HepG2 (cell line): ENCODE data around the gene PIK3R1. TPM values are rescaled to one million over a fixed set of nuclear protein-coding genes. Genes with fewer than 3 reads are reported as not detected.

Experiments
- AGO2 ChIP-seq: fragments of 200-400 bp; formaldehyde crosslinking; optimal IDR thresholded peaks from 2 replicates; pipeline ENCODE3; 2017; ENCODE audit warnings: mild to moderate bottlenecking, low read depth, low read length, moderate library complexity
- ARNT2 ChIP-seq: sonication (generic); formaldehyde crosslinking; IDR thresholded peaks from 2 replicates; pipeline ENCODE4 v1.8.0; 2022; ENCODE audit warnings: mild to moderate bottlenecking, low read depth, missing genetic modification reagents, moderate library complexity
- ETV5 ChIP-seq: IDR thresholded peaks from 2 replicates; pipeline ENCODE4 v1.6.1; 2018; ENCODE audit warnings: missing biosample characterization, missing genetic modification reagents, inconsistent platforms, borderline replicate concordance
- FOXM1 ChIP-seq: sonication (generic); formaldehyde crosslinking; IDR thresholded peaks from 2 replicates; pipeline ENCODE4 v1.5.0; 2020; ENCODE audit warnings: missing genetic modification reagents
- HMG20B ChIP-seq: conservative IDR thresholded peaks from 2 replicates; pipeline ENCODE4 v1.6.1; 2016; ENCODE audit warnings: missing genetic modification reagents, missing compliant biosample characterization
- HOXA9 ChIP-seq: sonication (generic); formaldehyde crosslinking; IDR thresholded peaks from 2 replicates; pipeline ENCODE4 v1.8.1; 2022; ENCODE audit warnings: missing genetic modification reagents, mild to moderate bottlenecking, moderate library complexity, borderline replicate concordance
- KDM2A ChIP-seq: sonication (generic); formaldehyde crosslinking; IDR thresholded peaks from 2 replicates; pipeline ENCODE4 v1.4.0; 2020; ENCODE audit warnings: low read depth, missing genetic modification reagents, borderline replicate concordance
- KLF13 ChIP-seq: sonication (generic); formaldehyde crosslinking; IDR thresholded peaks from 2 replicates; pipeline ENCODE4 v1.4.0; 2020; ENCODE audit warnings: mild to moderate bottlenecking, missing genetic modification reagents
- MEF2D ChIP-seq: sonication (generic); formaldehyde crosslinking; IDR thresholded peaks from 2 replicates; pipeline ENCODE4 v1.5.1; 2020; ENCODE audit warnings: mild to moderate bottlenecking, missing genetic modification reagents
- PHF8 ChIP-seq: sonication (generic); formaldehyde crosslinking; IDR thresholded peaks from 2 replicates; pipeline ENCODE4 v1.5.0; 2020; ENCODE audit warnings: missing genetic modification reagents
- SAFB2 ChIP-seq: sonication (generic); formaldehyde crosslinking; IDR thresholded peaks from 2 replicates; pipeline ENCODE4 v1.5.1; 2020; ENCODE audit warnings: missing genetic modification reagents, low read depth, mild to moderate bottlenecking, borderline replicate concordance
- SP140L ChIP-seq: sonication (generic); formaldehyde crosslinking; IDR thresholded peaks from 2 replicates; pipeline ENCODE4 v1.4.0; 2020; ENCODE audit warnings: missing genetic modification reagents, borderline replicate concordance
- TEAD2 ChIP-seq: sonication (generic); formaldehyde crosslinking; IDR thresholded peaks from 2 replicates; pipeline ENCODE4 v1.9.0; 2021; ENCODE audit warnings: missing genetic modification reagents
- XRCC5 ChIP-seq: fragments of 200-400 bp; formaldehyde crosslinking; optimal IDR thresholded peaks from 2 replicates; pipeline ENCODE3; 2017; ENCODE audit warnings: mild to moderate bottlenecking, low read length
- ZBTB7B ChIP-seq: sonication (generic); formaldehyde crosslinking; IDR thresholded peaks from 2 replicates; pipeline ENCODE4 v1.4.0; 2020; ENCODE audit warnings: missing genetic modification reagents
- ZNF253 ChIP-seq: sonication (generic); formaldehyde crosslinking; IDR thresholded peaks from 2 replicates; pipeline ENCODE4 v1.8.0; 2022; ENCODE audit warnings: mild to moderate bottlenecking, missing genetic modification reagents, borderline replicate concordance
- ZNF501 ChIP-seq: sonication (generic); formaldehyde crosslinking; IDR thresholded peaks from 2 replicates; pipeline ENCODE4 v1.5.1; 2020; ENCODE audit warnings: mild to moderate bottlenecking, moderate library complexity, missing genetic modification reagents
- ZNF674 ChIP-seq: sonication (generic); formaldehyde crosslinking; IDR thresholded peaks from 2 replicates; pipeline ENCODE4 v1.5.0; 2020; ENCODE audit warnings: low read depth, mild to moderate bottlenecking, missing genetic modification reagents
- ZNF724P ChIP-seq: sonication (generic); formaldehyde crosslinking; IDR thresholded peaks from 2 replicates; pipeline ENCODE4 v1.8.0; 2022; ENCODE audit warnings: missing genetic modification reagents, borderline replicate concordance
- ZNF747 ChIP-seq: sonication (generic); formaldehyde crosslinking; IDR thresholded peaks from 2 replicates; pipeline ENCODE4 v1.8.1; 2023; ENCODE audit warnings: missing genetic modification reagents, mild to moderate bottlenecking, borderline replicate concordance
- ZNF768 ChIP-seq: sonication (generic); formaldehyde crosslinking; IDR thresholded peaks from 2 replicates; pipeline ENCODE4 v1.4.0; 2020; ENCODE audit warnings: missing genetic modification reagents
- ZSCAN21 ChIP-seq: sonication (generic); formaldehyde crosslinking; IDR thresholded peaks from 2 replicates; pipeline ENCODE4 v1.8.0; 2022; ENCODE audit warnings: mild to moderate bottlenecking, missing genetic modification reagents, moderate library complexity, borderline replicate concordance
- polyA plus RNA-seq, 8 experiments: library from polyadenylated mRNA; depleted of rRNA in 3 of 8; stranded (reverse) in 7 of 8; unstranded in 1 of 8; fragments of >200 nt; fragmentation: Illumina TruSeq in 4 of 8; extraction: Trizol in 4 of 8; gene quantifications; 2 replicates each; pipeline versions ENCODE4 v1.2.1 to v1.2.3, GENCODE V29; 2011 to 2016; ENCODE audit warnings: low read depth in 4 of 8, missing spikeins in 1 of 8, mixed read lengths in 1 of 8; ENCODE audit not compliant: insufficient read depth in 1 of 8
- total RNA-seq, 5 experiments: library from RNA; depleted of rRNA; stranded (reverse); fragments of >200 nt; fragmentation: Illumina TruSeq; extraction: Trizol; gene quantifications; 2 replicates each; pipeline ENCODE4 v1.2.3, GENCODE V29; 2016; ENCODE audit warnings: low read depth in 1 of 5
- TF ChIP-seq, protein P1 (sequence below): sonication (generic); formaldehyde crosslinking; IDR thresholded peaks from 2 replicates; pipeline ENCODE4 v1.4.0; 2020; ENCODE audit warnings: missing genetic modification reagents
- TF ChIP-seq, protein P2 (sequence below): sonication (generic); formaldehyde crosslinking; IDR thresholded peaks from 2 replicates; pipeline ENCODE4 v1.4.0; 2020; ENCODE audit warnings: missing genetic modification reagents, low read depth, mild to moderate bottlenecking, borderline replicate concordance

Gene PIK3R1
- total and polyA plus RNA-seq, 2 of the 13 experiments (the other 11 are each of a cell fraction or from before 2014, with no cell fraction given): 8.4 to 21.3 TPM

DNA sequence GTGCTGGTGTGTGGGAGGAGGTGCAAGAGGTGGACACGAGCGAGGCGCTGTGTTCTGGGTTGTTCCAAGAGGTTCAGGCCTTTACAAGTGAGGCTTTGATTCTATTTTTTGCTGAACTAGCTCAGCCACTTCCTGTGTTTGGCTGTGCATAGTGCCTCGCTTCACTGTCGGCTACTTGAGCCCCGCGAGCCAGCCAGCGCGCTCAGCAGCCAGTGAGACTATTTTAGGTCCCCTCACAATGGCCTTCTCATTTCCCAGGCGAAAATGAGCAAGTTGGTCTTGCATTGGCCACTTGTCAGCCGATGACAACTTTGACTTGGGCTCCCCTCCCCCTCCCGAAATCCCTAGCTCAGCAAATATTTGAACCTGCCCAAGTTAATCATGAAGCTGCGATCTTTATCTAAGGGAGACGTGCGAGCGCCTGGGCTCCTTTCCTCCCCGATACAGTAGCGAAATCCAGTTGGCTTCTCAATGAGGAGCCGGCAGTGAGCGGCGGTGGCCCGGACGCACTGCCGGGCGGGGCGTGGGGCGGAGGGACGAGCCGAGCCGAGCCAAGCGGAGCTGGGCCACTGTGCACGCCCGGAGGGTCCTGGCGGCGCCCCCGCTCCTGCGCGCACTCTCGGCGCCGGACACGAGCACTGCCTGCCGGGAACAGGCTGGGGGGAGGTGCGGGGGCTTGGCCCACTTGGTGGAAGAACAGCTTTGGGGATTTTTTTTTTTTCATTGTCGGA is 72.6 kb downstream of the PIK3R1 start (continued):
- peak; percentile 92 for TF ChIP-seq AGO2
- TF ChIP-seq ZNF724P (CRISPR knock-in tag): peak; percentile 60; the same call in 1 of the 2 replicates
- peak; percentile 29; the same call in 1 of the 2 replicates for TF ChIP-seq HMG20B (CRISPR knock-in tag)
- no peak for TF ChIP-seq KLF13 (CRISPR knock-in tag)
- TF ChIP-seq ZSCAN21 (CRISPR knock-in tag): peak; percentile 58; the same call in 1 of the 2 replicates
- TF ChIP-seq ZBTB7B: peak; percentile 46; the same call in 1 of the 2 replicates
- TF ChIP-seq FOXM1 (CRISPR knock-in tag): no peak
- no peak for TF ChIP-seq ZNF253 (CRISPR knock-in tag)
- TF ChIP-seq, protein P1, sequence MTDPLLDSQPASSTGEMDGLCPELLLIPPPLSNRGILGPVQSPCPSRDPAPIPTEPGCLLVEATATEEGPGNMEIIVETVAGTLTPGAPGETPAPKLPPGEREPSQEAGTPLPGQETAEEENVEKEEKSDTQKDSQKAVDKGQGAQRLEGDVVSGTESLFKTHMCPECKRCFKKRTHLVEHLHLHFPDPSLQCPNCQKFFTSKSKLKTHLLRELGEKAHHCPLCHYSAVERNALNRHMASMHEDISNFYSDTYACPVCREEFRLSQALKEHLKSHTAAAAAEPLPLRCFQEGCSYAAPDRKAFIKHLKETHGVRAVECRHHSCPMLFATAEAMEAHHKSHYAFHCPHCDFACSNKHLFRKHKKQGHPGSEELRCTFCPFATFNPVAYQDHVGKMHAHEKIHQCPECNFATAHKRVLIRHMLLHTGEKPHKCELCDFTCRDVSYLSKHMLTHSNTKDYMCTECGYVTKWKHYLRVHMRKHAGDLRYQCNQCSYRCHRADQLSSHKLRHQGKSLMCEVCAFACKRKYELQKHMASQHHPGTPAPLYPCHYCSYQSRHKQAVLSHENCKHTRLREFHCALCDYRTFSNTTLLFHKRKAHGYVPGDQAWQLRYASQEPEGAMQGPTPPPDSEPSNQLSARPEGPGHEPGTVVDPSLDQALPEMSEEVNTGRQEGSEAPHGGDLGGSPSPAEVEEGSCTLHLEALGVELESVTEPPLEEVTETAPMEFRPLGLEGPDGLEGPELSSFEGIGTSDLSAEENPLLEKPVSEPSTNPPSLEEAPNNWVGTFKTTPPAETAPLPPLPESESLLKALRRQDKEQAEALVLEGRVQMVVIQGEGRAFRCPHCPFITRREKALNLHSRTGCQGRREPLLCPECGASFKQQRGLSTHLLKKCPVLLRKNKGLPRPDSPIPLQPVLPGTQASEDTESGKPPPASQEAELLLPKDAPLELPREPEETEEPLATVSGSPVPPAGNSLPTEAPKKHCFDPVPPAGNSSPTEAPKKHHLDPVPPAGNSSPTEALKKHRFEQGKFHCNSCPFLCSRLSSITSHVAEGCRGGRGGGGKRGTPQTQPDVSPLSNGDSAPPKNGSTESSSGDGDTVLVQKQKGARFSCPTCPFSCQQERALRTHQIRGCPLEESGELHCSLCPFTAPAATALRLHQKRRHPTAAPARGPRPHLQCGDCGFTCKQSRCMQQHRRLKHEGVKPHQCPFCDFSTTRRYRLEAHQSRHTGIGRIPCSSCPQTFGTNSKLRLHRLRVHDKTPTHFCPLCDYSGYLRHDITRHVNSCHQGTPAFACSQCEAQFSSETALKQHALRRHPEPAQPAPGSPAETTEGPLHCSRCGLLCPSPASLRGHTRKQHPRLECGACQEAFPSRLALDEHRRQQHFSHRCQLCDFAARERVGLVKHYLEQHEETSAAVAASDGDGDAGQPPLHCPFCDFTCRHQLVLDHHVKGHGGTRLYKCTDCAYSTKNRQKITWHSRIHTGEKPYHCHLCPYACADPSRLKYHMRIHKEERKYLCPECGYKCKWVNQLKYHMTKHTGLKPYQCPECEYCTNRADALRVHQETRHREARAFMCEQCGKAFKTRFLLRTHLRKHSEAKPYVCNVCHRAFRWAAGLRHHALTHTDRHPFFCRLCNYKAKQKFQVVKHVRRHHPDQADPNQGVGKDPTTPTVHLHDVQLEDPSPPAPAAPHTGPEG (CRISPR knock-in tag): peak; percentile 71; the same call in 1 of the 2 replicates
- peak; percentile 53; the same call in 1 of the 2 replicates for TF ChIP-seq ZNF501
- TF ChIP-seq ETV5 (CRISPR knock-in tag): peak; percentile 55; the same call in 1 of the 2 replicates
- TF ChIP-seq ZNF747 (CRISPR knock-in tag): peak; percentile 55; the same call in 1 of the 2 replicates
- peak; percentile 82 for TF ChIP-seq XRCC5
- no peak for TF ChIP-seq TEAD2 (CRISPR knock-in tag)
- peak; percentile 76; the same call in 1 of the 2 replicates for TF ChIP-seq MEF2D (CRISPR knock-in tag)
- TF ChIP-seq ZNF768 (CRISPR knock-in tag): no peak
- peak; percentile 57; the same call in 1 of the 2 replicates for TF ChIP-seq ARNT2 (CRISPR knock-in tag)
- TF ChIP-seq, protein P2, sequence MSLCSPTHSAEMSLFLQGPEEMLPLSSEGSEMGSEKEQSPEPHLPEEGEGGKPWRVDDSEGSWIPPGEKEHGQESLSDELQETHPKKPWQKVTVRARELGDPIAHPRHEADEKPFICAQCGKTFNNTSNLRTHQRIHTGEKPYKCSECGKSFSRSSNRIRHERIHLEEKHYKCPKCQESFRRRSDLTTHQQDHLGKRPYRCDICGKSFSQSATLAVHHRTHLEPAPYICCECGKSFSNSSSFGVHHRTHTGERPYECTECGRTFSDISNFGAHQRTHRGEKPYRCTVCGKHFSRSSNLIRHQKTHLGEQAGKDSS (CRISPR knock-in tag): 0 out of 2 replicates have a peak, but pooled peaks have one; percentile 28
- TF ChIP-seq HOXA9 (CRISPR knock-in tag): no peak
- TF ChIP-seq SP140L (CRISPR knock-in tag): no peak
- no peak for TF ChIP-seq ZNF674 (CRISPR knock-in tag)
- no peak for TF ChIP-seq SAFB2 (CRISPR knock-in tag)
- TF ChIP-seq KDM2A: peak; percentile 36; the same call in 1 of the 2 replicates
- TF ChIP-seq PHF8 (CRISPR knock-in tag): peak; percentile 34
